Activated CD4-positive, CD25-positive, alpha-beta regulatory T cell treated with anti-CD3 and anti-CD28 coated beads, Interleukin-2, amount 50 U/mL, for 72 hours (primary cell): ENCODE results near the gene NBDY.
"Not testable (repeated sequence)": the region's sequence is repeated elsewhere in the genome, so short reads cannot be mapped to it uniquely, and the experiment has no call there.

ENCODE experiments used
- DNase-seq: peaks from one replicate; pipeline ENCODE4 v3.0.0; 2021

The NBDY gene, protein sequence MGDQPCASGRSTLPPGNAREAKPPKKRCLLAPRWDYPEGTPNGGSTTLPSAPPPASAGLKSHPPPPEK

DNA sequence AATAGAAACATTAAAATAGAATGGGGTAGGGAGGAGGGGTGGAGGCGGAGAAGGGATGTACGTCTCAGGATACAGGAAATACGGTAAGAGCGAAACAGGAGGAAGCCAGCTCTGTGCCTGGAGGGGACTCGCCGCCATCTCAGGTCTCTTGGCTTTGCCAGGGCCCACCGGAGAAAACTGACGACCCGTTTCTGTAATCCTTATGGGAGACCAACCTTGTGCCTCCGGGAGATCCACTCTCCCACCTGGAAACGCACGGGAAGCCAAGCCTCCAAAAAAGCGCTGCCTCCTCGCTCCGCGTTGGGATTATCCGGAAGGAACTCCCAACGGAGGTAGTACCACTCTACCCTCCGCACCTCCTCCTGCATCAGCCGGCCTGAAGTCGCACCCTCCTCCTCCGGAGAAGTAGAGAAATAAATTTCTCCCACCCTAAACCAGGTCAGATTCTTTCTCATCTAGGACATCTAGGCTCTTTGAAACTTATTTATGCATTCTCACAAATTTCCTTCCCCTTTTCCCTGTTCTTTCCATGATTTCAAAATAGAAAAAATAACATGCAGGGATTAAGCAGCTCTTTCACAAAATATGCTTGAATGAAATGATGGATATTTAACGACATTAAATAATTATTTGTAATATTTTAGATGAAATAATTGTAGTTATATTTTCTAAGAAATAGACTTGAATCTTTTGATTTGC, at the start of gene NBDY:
TSS of gene NBDY (plus strand) at position 92 of the 699 bp plus-strand sequence. CDS start at position 203, 111 bp downstream.
- peak; percentile 36 for DNase-seq

- DNase-seq = not testable (repeated sequence)
Measured at GRCh38 chrX:56704530-56704929, 24.5 kb upstream of the NBDY start.

GRCh38 chrX:56726605-56727004, 2.4 kb upstream of the NBDY start:
- DNase-seq = no peak

GRCh38 chrX:56727531-56727930, 1.5 kb upstream of the NBDY start:
- no peak for DNase-seq

GRCh38 chrX:56728321-56728720, 722 bp upstream of the NBDY start:
- DNase-seq = no peak

DNA sequence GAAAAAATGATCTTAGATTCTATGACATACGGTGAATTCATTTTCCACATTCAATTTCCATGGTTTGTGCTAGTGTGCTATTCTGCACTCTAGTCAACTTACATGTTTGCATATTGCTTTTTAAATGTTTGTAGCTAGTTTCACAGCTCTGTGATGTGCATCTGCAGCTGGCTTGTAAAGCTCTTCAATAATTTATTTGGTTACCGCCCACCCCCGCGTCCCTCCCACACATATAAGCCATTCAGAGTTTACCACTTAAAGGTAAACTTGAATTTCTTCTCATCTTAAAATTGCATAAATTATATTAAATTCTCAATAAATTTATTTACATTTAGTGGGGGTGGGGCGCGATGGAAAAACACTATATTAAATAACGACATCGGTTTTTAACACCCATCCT, 291 bp upstream of the NBDY start:
- no peak for DNase-seq

DNA sequence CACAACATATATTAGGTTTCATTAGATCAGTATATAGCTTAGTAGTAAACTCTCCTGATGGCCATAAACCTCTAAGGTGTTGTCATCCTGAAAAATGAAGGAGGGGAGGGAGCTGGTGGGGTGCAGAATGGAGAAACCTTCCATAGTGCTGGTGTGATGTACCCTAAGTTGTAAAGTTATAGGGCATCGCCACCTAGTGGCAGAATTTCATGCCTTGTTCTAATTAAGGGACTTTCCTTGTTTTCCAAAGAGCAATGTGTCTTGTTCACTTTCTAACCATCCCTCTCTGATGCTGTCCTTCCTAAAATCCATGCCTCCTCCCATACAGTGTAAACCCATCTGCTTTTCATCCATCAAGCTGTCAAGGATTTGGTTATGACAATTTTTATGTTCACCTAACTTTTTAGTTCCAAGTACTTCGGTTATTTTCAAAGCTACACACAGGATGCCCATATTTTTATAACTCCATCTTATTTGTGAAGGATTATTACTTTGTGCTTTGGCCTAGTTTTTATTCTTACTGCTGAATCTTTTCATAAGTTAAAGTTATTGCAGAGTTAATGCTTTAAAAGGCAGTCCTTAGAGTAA, 4.5 kb downstream of the NBDY start:
- peak; percentile 56 for DNase-seq

GRCh38 chrX:56736219-56736618, 7.2 kb downstream of the NBDY start:
- DNase-seq = no peak

DNA sequence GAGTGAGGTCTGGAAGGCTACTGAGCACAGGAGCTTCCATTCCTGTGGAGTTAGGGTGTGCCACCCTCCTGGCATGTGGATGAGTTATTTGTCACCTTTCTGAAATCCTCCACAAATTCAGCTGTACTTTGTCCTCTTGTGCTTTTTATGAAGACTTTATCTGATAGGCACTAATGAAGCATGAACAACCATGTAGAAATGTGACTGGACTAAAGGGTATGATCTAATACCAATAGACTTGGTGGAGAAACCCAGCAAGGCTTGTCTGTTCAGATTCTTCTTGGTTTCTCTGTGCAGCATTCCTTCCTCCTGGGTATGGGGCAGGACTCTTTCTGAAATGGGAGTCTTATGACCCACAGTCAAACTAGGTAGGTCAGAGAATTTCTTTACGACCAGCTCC, 9.6 kb downstream of the NBDY start:
- no peak for DNase-seq

DNA sequence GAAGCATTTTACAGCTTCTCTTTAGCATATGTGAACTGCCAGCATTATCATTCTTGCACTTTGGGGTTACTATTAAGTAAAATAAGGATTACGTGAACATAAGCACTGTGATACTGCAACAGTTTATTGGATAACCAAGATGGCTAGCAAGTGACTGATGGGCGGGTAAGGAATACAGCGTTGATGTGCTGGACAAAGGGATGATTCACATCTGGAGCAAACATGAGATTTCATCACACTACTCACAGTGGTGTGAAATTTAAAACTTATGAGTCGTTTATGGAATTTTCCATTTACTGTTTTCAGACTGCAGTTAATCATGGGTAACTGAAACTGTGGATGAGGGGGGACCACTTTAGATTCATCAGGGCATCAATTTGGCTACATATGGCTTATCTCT, 16.0 kb downstream of the NBDY start:
- no peak for DNase-seq

GRCh38 chrX:56746996-56747395, 18.0 kb downstream of the NBDY start:
- no peak for DNase-seq

GRCh38 chrX:56751071-56751470, 22.0 kb downstream of the NBDY start:
- DNase-seq = no peak

DNA sequence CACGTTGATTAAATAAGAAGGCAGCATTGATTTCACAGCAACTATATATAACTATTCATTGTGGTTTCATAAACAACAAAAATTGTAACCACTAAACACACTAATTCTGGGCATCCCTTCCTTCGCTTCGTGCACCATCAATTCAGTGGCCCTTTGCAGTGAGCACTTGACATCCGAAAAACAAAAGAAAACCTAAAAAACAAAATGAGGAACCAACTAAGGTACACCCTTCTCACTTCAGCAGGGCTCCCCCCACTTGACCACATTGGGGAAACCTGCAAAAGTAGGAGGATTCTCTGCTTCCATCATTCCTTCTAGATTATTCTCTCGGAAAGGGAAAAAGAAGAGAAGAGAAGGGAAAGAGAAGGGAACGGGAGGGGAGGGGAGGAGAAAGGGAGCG, 28.3 kb downstream of the NBDY start:
- no peak for DNase-seq

GRCh38 chrX:56758456-56758855, 29.4 kb downstream of the NBDY start:
- no peak for DNase-seq

DNA sequence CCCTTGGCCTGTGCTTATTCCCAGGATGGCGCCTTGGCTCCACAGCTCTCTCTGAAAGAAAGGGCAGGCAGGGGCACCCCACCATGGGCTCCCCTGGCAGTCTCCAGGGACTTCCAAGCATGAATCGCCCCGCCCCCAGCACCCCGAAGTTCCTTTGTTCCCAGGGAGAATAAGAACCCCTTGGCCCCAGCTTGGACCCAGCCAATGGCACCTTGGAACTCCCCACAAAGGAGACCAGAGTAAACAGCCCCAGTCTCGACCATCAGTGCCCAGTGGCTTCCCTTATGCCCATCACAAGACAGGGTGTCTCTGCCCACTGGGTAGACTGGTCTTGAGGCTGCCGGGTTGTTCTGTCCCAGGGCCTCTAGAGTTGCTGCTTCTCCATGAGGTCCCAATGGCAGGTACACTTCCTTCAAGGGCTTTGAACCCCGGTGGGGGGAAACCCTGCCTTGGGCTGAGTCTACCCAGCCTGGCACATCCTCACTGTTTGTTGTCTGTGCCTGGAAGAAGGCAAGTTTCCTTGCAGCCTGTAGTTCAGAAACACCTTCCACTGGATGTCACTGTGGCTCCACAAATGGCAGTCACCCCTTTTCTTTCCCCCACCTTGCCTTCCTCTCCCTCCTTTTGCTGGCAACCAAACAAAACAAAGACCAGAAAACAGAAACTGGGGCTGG, 30.8 kb downstream of the NBDY start:
- DNase-seq = no peak

DNA sequence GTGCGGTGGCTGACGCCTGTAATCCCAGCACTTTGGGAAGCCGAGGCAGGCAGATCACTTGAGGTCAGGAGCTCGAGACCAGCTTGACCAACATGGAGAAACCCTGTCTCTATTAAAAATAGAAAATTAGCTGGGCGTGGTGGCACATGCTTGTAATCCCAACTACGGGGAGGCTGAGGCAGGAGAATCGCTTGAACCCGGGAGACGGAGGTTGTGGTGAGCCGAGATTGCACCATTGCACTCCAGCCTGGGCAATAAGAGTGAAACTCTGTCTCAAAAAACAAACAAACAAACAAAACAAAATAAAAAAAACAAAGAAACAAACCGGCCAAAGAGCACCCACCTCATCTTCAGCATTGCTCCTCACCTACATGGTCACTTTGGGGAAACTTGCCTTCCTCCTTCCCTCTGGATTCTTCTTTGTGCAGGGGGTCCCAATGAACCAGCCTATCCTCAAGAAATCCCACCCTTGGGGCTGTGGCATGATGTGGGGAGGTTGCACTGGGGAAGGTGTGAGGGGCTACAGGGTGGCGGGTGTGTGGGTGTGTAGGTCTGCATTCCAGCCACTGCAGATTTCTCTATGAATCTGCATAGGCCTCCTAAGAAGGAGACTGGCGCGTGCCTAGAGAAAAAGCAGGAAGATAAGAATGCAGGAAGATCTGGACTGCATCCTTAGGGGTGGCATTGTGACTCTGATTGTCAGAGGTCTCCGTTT, 31.5 kb downstream of the NBDY start:
- DNase-seq = peak; percentile 25

DNA sequence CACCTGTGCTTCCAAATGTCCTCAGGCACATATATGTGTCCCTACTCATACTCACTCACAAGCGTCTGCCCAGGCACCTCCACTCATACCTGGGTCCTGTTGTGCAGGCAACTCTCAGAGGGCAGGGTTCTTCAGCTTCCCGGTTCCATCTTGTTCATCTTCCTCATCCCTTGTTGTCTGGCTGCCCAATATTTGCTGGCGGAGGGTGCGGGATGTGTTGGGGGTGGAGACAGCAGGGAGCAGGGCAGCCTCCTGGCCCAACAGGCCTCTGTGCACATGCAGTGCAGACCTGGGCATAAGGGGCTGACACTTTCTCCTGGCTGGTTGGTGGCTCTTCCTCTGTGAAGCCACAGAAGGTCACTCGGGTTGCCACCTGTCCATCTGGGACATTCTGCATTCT, 32.1 kb downstream of the NBDY start:
- DNase-seq = no peak

GRCh38 chrX:56762220-56762619, 33.2 kb downstream of the NBDY start:
- DNase-seq = no peak

- peak; percentile 28 for DNase-seq
Measured at GRCh38 chrX:56762707-56763555, 33.9 kb downstream of the NBDY start.

- peak; percentile 64 for DNase-seq
Measured at GRCh38 chrX:56763556-56764152, 34.6 kb downstream of the NBDY start.

GRCh38 chrX:56764153-56764974, 35.3 kb downstream of the NBDY start:
- DNase-seq = peak; percentile 64
